NCI-H510A treated with DMSO at 0.1 percent for 48 hours (cell line): Measurements from ENCODE around the gene IKZF3.
"Not testable (repeated sequence)": the region's sequence is repeated elsewhere in the genome, so short reads cannot be mapped to it uniquely, and the experiment has no call there.

Experiments used
- DNase-seq: peaks from one replicate; lab custom pipeline; 2025; lab: John Stamatoyannopoulos, UW

Gene IKZF3

GRCh38 chr17:39855911-39856649 is 8.0 kb downstream of the IKZF3 start:
- not testable (repeated sequence) for DNase-seq

DNA sequence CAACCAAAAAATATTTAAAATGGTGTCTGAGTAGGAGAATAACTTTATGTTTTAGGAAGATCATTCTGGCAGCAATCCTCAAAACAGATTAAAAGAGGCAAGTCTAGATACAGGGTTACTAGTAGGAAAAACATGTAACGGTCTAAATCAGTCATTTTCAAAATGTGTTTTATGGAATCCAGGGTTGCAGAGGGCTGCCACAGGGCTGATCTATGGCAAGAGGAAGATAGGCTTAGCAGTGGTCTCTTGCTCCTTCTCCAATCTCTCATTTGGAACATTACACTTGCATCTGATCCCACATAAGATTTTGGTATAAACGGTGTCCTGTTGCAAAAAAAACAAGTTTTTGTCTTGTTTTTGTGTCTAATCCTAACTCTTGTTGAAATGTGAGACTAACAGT is 9.2 kb downstream of the IKZF3 start:
- no peak for DNase-seq

GRCh38 chr17:39852239-39852638 is 11.9 kb downstream of the IKZF3 start:
- no peak for DNase-seq

GRCh38 chr17:39850186-39850585 is 13.9 kb downstream of the IKZF3 start:
- not testable (repeated sequence) for DNase-seq

DNA sequence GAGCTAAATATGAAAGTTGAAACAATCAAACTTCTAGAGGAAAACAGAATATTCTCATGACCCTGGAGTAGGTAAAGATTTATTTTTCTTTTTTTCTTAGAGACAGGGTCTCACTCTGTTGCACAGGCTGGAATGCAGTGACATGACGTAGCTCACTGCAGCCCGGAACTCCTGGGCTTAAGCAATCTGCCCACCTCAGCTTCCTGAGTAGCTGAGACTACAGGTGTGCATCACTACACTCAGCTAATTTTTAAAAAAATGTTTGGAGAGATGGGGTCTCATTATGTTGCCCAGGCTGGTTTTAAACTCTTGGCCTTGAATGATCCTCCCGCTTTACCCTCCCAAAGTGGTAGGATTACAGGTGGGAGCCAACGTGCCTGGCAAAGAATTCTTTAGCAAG is 15.5 kb downstream of the IKZF3 start:
- no peak for DNase-seq

- DNase-seq: no peak
These were observed 17.9 kb downstream of the IKZF3 start for GRCh38 chr17:39846205-39846604.

DNA sequence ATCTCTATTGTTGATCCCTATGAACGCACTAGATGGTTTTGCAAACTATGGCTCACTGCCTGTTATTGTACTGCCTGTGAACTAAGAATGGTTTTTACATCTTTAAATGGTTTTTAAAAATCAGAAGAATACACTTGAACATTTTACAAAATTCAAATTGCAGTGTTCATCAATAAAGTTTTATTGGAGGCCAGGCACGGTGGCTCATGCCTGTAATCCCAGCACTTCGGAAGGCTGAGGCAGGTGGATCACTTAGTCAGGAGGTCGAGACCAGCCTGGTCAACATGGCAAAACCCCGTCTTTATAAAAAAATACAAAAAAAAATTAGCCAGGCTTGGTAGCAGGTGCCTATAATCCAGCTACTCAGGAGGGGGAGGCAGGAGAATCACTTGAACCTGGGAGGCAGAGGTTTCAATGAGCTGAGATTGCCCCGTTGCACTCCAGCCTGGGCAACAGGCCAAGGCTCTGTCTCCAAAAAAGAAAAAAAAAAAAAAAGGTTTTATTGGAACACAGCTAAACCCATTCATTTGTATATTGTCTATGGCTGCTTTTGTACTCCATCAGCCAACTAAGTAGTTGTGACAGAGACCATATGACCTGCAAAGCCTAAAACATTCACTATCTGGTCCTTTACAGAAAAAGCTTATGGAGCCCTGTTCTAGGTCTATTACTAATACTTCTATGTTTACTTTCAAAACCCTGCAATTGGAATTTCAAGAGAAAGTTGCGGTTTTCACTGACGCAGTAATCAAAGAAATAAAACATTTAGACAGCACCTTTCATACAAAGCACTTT is 18.9 kb downstream of the IKZF3 start:
- no peak for DNase-seq

DNA sequence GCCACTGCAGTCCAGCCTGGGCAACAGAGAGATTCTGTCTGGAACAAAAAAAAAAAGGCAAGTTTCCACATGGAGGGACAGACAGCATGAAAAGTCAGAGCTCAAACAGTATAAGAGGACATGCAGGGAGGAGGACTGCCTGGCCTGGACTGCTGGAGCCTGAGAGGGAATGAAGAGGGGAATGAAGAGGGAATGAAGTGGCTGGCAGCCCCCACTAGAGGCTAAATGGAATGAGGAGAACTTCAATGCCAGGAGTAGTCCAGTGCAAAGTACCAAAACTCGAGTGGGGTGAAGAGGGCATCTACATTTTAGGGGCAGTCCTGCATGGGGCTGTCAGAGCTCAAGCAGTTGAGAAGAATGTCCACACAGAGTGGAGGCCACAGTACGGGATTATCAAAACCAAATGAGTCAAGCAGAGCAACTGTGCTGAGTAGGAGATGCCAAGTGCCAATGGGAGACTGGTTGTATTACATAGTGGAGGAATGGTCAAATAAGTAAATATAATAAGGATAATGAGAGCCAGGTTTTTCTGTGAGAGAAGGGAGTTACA is 22.9 kb downstream of the IKZF3 start:
- no peak for DNase-seq

DNA sequence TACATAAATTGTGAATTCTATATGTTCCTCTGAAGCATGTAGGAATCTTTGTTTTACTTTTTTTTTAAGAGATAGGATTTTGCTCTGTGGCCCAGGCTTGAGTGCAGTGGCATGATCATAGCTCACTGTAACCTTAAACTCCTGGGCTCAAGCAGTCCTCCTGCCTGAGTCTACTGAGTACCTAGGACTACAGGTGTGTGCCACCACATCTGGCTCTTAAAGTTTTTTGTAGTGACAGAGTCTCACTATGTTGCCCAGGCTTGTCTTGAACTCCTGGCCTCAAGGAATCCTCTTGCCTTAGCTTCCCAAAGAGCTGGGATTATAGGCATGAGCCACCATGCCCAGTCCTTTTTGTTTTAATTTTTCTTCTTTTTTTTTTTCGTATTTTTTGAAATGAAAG is 25.3 kb downstream of the IKZF3 start:
- DNase-seq: no peak

GRCh38 chr17:39838057-39838456 is 26.1 kb downstream of the IKZF3 start:
- no peak for DNase-seq

DNA sequence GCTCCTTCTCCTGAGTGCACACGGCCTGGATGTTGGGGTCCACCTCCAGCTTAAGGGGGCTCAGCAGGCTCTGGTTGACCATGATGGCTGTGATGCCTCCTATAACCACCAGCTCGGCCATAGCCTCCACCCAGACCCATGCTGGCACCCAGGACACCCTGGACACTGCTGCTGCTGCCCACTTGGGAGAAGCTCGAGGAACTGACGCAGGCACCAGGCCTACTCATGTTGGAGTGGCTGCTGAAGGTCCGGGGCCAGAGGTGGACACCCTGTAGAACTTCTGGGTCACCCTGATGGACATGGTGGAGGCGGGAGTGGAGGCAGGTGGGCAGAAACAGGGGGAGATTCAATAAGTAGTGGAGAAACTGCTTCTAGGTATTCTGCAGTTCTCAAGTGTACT is 28.0 kb downstream of the IKZF3 start:
- DNase-seq: no peak

DNA sequence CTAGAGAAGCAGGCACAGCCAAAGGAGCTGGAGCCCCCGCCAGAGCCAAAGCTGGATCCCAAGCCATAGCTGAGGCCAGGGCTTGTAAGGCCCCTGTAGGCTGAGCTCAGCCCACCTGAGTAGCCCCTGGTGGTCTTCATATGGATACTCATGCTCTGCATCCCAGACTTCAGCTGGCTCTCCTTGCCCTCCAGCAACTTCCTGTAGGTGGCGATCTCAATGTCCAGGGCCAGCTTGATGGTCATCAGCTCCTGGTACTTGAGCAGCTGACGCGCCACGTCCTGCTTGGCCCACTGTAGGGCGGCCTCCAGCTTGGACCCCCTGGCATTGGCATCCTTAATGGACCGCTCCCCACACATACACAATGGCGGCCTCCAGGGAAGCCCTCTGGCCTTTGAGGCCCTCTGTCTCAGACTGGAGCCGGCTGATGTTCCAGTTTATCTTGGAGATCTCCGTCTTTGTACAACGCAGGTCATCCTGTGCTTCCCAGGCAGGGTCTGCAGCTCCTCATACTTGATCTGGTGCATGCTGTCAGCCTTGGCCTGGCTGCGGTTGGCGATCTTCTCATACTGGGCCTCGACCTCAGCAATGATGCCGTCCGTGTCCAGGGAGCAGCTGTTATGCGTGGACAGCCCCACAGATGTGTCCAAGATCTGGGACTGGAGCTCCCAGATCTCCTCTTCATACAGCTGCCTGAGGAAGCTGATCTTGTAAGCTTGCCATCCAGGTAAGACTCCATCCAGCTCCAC is 28.9 kb downstream of the IKZF3 start:
- DNase-seq: no peak

DNA sequence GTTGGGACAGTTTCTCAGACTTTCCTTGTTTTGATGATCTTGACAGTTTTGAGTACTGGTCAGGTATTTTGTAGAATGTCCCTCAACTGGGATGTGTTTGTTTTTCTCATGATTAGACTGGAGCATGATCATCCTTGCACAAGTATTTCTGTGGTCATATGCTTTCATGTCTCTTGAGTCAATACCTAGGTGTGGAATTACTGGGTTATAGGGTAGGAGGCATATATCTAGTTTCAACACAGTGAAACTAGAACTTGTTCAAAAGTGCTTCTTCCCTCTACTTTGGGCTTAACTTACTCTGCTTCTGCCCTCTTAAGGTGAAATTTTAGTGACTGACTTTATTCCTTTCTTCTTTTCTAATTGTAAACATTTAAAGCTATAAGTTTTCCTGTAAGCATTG is 30.1 kb downstream of the IKZF3 start:
- DNase-seq: no peak

GRCh38 chr17:39831588-39831987 is 32.5 kb downstream of the IKZF3 start:
- DNase-seq: no peak

- DNase-seq: no peak
These were observed 35.7 kb downstream of the IKZF3 start for GRCh38 chr17:39828443-39828842.

- no peak for DNase-seq
These were observed 37.8 kb downstream of the IKZF3 start for GRCh38 chr17:39826334-39826733.

DNA sequence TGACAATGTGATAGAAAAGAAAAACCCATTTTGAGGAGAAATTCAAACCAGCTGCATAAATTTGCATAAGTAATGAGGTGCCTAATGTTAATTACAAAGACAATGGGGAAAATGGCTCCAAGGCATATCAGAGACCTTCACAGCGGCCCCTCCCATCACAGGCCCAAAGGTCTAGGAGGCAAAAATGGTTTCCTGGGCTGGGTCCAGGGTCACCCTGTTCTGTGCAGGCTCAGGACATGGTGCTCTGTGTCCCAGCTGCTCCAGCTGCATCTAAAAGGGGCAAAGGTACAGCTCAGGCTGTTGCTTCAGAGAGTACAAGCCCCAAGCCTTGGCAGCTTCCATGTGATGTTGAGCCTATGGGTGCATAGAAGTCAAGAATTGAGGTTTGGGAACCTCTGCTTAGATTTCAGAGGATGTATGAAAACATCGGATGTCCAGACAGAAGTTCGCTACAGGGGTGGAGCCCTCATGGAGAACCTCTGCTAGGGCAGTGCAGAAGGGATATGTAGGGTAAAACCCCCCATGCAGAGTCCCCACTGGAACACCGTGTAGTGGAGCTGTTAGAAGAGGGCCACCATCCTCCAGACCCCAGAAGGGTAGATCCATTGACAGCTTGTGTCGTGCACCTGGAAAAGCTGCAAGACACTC is 40.6 kb downstream of the IKZF3 start:
- no peak for DNase-seq

DNA sequence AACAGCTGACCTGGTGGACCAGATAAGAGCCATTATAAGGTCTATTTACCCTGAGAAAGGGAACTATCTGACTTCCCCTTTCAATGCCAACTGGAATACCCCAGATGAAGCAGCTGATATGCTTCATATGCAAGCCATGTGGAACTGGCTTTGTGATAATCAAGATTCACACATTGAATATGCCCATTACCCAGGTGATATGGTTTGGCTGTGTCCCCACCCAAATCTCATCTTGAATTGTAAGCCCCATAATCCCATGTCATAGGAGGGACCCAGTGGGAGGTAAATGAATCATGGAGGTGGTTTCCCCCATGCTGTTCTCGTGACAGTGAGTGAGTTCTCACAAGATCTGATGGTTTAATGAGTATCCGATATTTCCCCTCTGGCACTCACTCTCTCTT is 42.1 kb downstream of the IKZF3 start:
- no peak for DNase-seq

DNA sequence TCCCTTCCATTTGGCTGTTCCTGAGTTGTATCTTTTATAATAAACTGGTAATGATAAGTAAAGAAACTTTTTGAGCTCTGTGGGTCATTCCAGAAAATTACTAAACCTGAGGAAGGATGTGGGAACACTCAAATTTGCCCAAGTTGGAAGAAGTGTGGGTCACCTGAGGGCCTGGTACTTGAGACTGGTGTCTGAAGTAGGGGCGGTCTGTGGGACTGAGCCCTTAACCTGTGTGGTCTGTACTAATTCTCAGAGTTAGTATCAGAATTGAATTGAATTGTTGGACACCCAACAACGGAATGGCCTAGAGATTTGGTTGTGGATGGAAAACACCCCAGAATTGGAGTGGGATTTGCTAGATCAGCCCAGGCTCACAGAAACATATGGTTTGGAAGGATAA is 43.1 kb downstream of the IKZF3 start:
- no peak for DNase-seq

GRCh38 chr17:39820541-39820940 is 43.6 kb downstream of the IKZF3 start:
- DNase-seq: no peak

DNA sequence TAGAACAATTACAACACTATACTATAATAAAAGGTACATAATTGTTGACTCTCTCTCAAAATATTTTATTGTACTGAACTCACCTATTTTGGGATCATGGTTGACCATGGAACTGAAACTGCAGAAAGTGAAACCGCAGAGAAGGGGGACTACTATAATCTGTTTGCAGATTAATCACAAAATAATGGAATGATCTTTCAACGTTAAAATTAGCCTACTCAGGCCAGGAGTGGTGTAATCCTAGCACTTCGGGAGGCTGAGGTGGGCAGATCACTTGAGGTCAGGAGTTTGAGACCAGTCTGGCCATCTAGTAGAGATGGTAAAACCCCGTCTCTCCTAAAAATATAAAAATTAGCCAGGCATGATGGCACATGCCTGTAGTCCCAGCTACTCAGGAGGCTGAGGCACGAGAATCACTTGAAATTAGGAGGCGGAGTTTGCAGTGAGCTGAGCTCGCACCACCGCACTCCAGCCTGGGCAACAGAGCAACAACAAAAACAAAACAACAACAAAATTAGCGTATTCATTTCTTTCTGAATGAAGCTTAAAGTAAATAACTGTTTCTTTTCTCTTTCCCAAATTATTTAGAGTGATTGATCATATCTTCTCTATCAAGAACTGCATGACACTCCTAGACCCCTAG is 45.6 kb downstream of the IKZF3 start:
- DNase-seq: no peak

DNA sequence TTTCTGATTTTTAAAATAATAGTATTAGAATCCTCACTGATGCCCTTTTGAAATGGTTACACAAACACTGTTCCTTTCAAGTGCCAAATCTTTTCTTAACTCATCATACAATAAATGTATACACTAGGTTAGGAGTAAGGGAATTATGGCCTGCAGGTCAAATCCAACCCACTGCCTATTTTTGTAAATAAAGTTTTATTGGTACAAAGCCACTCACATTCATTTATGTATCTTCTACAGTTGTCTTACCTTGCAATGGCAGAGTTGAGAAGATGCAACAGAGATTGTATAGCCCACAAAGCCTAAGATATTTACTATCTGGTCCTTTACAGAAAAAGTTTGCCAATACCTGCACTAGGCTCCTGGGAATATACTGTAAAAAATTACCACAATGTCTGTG is 47.8 kb downstream of the IKZF3 start:
- DNase-seq: no peak
